H1 (cell line): ENCODE measurements around the gene TRIM46. TPM values are rescaled to one million over a fixed set of nuclear protein-coding genes. Genes with fewer than 3 reads are reported as not detected.

Source experiments
- ASH2L ChIP-seq: fragments of 200-600, 300-600 bp; sonication (generic); IDR thresholded peaks from one replicate; pipeline ENCODE4 v1.7.1; 2017; ENCODE audit warnings: low read length
- ATF3 ChIP-seq: IDR thresholded peaks from 2 replicates; pipeline ENCODE4 v1.6.1; 2011; ENCODE audit warnings: low read depth, mild to moderate bottlenecking, low read length; ENCODE audit not compliant: insufficient read depth
- CHD1 ChIP-seq: IDR thresholded peaks from 2 replicates; pipeline ENCODE4 v1.6.1; 2012; ENCODE audit warnings: low read depth, low read length, improper control_type of control experiment
- CREB1 ChIP-seq: IDR thresholded peaks from 2 replicates; pipeline ENCODE4 v1.6.1; 2012; ENCODE audit warnings: inconsistent platforms
- CTBP2 ChIP-seq: IDR thresholded peaks from 2 replicates; pipeline ENCODE4 v1.7.0; 2011; ENCODE audit warnings: borderline replicate concordance, mild to moderate bottlenecking, moderate library complexity, mixed read lengths, low read length; ENCODE audit not compliant: insufficient read depth, insufficient read length
- EZH2 ChIP-seq: fragments of 200-600 bp; sonication (generic); IDR thresholded peaks from 2 replicates; pipeline ENCODE4 v1.7.1; 2012; ENCODE audit warnings: low read depth, mild to moderate bottlenecking, moderate library complexity, low read length, inconsistent platforms; ENCODE audit not compliant: severe bottlenecking
- HDAC6 ChIP-seq: IDR thresholded peaks from one replicate; pipeline ENCODE4 v1.7.1; 2012; ENCODE audit warnings: low read depth, mild to moderate bottlenecking, inconsistent platforms, low read length, moderate library complexity
- JUND ChIP-seq: IDR thresholded peaks from 2 replicates; pipeline ENCODE4 v1.6.1; 2011; ENCODE audit warnings: mild to moderate bottlenecking, improper control_type of control experiment, low read length
- KDM4A ChIP-seq: IDR thresholded peaks from one replicate; pipeline ENCODE4 v1.7.1; 2012; ENCODE audit warnings: low read depth, mild to moderate bottlenecking, moderate library complexity, low read length, inconsistent platforms; ENCODE audit not compliant: severe bottlenecking
- MAX ChIP-seq: IDR thresholded peaks from 2 replicates; pipeline ENCODE4 v1.6.1; 2012; ENCODE audit warnings: inconsistent platforms
- PHF8 ChIP-seq: fragments of 200-600 bp; sonication (generic); conservative IDR thresholded peaks from 2 replicates; pipeline ENCODE4 v1.7.1; 2012; ENCODE audit warnings: low read depth, mild to moderate bottlenecking, inconsistent platforms, low read length, moderate library complexity
- POLR2AphosphoS5 ChIP-seq: IDR thresholded peaks from 2 replicates; pipeline ENCODE4 v1.6.1; 2011; ENCODE audit warnings: low read depth, low read length
- RAD21 ChIP-seq, 2 experiments: IDR thresholded peaks in 1 of 2; conservative IDR thresholded peaks in 1 of 2; 2 replicates each; pipeline ENCODE4 v1.6.1; 2011; ENCODE audit warnings: low read depth in 2 of 2, low read length in 2 of 2, improper control_type of control experiment in 1 of 2, inconsistent platforms in 1 of 2, mild to moderate bottlenecking in 1 of 2, moderate library complexity in 1 of 2
- RBBP5 ChIP-seq: IDR thresholded peaks from 2 replicates; pipeline ENCODE4 v1.7.1; 2012; ENCODE audit warnings: low read depth, mild to moderate bottlenecking, inconsistent platforms, low read length, moderate library complexity, borderline replicate concordance
- RNF2 ChIP-seq: fragments of 200-900, 300-1000 bp; sonication (generic); IDR thresholded peaks from 2 replicates; pipeline ENCODE4 v1.7.1; 2016; ENCODE audit warnings: borderline replicate concordance, low read depth, mild to moderate bottlenecking, antibody characterized with exemption, low read length; ENCODE audit not compliant: poor library complexity, severe bottlenecking; ENCODE audit errors: missing control alignments
- SAP30 ChIP-seq: fragments of 300-600 bp; sonication (generic); IDR thresholded peaks from 2 replicates; pipeline ENCODE4 v1.7.1; 2012; ENCODE audit warnings: low read length, moderate library complexity, mild to moderate bottlenecking, inconsistent platforms; ENCODE audit not compliant: insufficient read depth, insufficient replicate concordance
- SIRT6 ChIP-seq: IDR thresholded peaks from one replicate; pipeline ENCODE4 v1.7.1; 2012; ENCODE audit warnings: low read length, inconsistent platforms
- SIX5 ChIP-seq: IDR thresholded peaks from 2 replicates; pipeline ENCODE4 v1.6.1; 2011; ENCODE audit warnings: mild to moderate bottlenecking, low read depth, low read length
- USF2 ChIP-seq: IDR thresholded peaks from 2 replicates; pipeline ENCODE4 v1.6.1; 2011; ENCODE audit warnings: low read length, improper control_type of control experiment
- polyA plus RNA-seq, 7 experiments: library from polyadenylated mRNA; depleted of rRNA in 3 of 7; stranded (reverse) in 5 of 7; unstranded in 2 of 7; fragments of >200 nt in 5 of 7; fragments of 200-250 nt in 2 of 7; gene quantifications; 1 replicate in 5 of 7; 2 replicates in 1 of 7; 4 replicates in 1 of 7; pipeline versions ENCODE4 v1.2.1 to v1.2.3, GENCODE V29; 2011 to 2013; ENCODE audit warnings: missing spikeins in 2 of 7, mixed read lengths in 2 of 7
- total RNA-seq: library from RNA; stranded (reverse); fragmentation: NEBNext Ultra II Directional; extraction: Animal tissue kit (Norgen Biotek cat#: 25700); gene quantifications from 2 replicates; pipeline ENCODE4 v1.2.1, GENCODE V29; 2021

TRIM46 gene
- total and polyA plus RNA-seq, 2 of the 8 experiments (the other 6 are each of a cell fraction or from before 2014, with no cell fraction given): 15.5 to 21.6 TPM

GRCh38 chr1:155139895-155140629, 33.6 kb upstream of the TRIM46 start, which contains the start of gene DPM3 (continued):
- TF ChIP-seq USF2 (no peak), MAX (no peak; the same call in 1 of the 2 replicates), HDAC6 (no peak), JUND (no peak), ATF3 (no peak), PHF8 (peak; percentile 58; the same call in 1 of the 2 replicates), RBBP5 (peak; percentile 57; the same call in 1 of the 2 replicates), CREB1 (0 out of 2 replicates have a peak, but pooled peaks have one; percentile 41), CTBP2 (no peak), CHD1 (no peak), POLR2AphosphoS5 (no peak), KDM4A (peak; percentile 60), EZH2 (no peak), SIX5 (peak; percentile 88), RNF2 (no peak), RAD21 (IDR thresholded peaks at IDR 0.05 in 1 of 2, conservative IDR thresholded peaks at IDR 0.05 in 1 of 2; ENCODE audit: low read depth in 2 of 2, low read length in 2 of 2) (no peak), ASH2L (peak; percentile 81), SAP30 (no peak), SIRT6 (no peak)
